Activated CD4-positive, CD25-positive, alpha-beta regulatory T cell treated with anti-CD3 and anti-CD28 coated beads, Interleukin-2, amount 50 U/mL, for 72 hours (primary cell): ENCODE data around the gene ZNF319.
A peak's percentile ranks its signal among the peaks of the same experiment; 100 is the strongest.

Experiments used
- DNase-seq: peaks from one replicate; pipeline ENCODE4 v3.0.0; 2021

ZNF319 gene

DNA sequence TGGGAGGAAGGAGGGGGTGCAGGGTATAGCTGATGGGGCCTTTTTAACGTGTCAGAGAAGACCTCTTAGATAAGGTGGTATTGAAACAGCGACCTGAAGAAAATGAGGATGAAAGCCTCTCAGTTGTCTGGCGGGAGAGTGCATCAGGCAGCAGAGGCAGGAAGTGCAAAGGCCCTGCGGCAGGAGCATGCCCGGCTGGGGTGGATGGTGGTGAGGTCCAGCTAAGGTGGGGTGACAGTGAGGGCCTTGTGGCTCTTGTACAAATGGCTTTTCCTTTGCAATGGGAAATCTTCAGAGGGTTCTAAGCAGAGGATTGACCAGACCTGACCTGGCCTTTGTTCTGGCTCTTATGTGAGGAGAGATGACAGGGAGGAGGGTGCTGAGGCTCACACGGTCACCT, 36.5 kb upstream of the ZNF319 start:
- no peak for DNase-seq

DNA sequence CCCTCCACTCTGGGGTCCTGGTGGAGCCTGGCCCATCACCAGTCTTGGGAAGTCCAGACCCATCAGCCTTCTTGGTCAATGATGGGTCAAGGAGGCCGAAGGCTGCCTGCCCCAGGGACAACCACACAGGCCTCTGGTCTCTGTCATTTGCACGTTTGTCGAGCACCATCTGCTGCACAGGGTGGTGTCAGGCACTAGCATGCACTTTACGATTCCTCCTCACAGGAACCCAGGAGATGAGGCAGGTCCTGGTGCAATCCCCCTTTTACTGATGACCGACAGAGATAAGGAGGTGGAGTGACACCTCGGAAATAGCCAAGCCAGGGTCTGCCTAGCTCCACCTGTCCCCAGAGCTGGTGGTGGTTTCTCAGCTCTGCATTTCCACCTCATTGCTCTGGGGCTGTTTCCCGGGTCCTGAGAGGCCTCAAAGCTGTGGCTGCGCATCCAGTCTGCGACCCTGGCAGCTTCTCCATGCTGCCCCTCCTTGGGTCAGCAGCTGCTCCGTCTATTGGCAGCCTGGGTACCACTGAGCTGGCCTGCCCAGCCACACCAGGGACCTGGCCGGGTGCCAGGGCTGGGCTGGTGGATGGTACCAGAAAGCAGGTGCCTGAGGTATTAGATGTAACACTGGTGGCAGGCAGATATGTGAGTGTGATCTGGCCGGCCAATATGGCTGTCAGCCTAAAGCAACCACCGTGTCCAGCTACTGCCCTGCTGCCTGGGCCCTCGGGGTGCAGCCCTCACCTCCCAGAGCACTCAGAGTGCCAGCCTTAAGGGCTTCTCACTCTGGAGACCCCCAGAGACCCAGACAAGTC, 35.1 kb upstream of the ZNF319 start:
- DNase-seq = no peak

DNA sequence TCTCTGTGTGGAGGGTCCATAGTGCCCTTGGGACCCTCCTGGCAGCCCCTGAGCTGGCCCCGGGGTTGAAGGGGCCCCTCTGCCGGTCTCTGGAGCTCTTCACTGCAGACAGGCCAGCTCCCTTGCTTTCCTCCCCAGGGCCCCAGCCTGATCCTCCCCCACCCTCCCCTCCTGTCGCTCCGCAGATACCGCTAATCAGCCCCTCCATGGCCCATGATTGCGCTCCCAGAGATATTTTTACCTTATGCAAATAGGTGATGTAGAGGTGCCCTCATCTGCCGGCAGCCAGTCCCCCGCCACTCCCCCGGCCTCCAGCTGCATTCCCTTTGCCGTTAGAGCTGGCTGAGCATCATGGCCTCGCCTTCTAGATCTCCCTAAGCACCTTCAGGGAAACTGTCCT, 34.3 kb upstream of the ZNF319 start:
- no peak for DNase-seq

DNA sequence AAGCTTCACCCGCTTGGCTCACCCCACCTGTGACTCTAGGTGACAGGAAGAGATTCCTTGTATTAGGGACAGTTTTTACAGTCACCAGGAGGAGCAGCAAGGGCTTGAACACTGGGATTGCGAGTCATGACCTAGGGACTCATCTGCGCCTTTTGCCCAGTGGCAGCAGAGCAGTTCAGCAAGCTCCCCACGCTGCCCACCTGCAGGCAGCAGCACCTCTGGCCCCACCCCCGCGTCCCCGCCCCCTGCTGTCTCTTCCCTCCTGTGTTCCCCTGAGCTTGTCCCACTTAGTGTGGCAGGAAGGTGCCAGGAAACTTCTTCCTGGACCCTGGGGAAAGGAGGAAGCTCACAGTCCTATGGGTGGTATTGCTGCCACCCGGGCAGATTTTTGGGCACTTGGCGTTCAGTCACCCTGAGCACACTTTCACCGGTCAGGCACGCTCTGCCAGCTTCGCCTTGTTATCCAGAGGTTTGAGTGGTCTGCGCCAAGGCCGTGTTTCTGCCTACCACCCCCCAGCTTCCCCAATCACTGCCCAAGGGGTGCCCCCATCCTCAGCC, 33.7 kb upstream of the ZNF319 start:
- no peak for DNase-seq

DNA sequence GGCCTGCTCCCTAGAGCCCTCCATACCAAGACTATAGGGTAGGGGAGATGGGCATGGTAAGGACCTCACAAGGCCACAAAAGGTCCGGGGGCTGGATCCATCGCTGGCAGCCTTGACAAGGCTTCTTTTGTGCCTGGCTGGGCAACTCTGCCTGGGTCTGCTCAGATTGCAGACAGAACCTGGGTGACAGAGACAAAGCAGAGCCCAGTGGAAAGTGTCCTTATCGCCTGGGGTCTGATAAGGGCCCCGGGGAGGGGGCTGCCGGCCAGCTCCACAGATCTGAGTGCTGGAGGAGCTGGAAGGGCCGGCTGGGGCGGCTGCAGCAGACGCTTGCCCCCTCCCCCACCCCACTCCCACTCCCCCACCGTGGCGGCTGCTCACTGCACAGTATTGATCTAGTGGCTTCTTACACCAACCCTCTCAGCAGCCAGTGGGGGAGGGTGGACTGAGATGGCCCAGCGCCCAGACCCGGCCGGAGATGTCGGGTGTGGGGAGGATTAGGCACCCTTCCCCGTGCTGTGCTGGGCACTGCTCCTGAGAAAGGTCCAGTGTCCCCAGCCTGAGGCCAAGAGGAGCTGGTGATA, 32.3 kb upstream of the ZNF319 start:
- DNase-seq = no peak

DNA sequence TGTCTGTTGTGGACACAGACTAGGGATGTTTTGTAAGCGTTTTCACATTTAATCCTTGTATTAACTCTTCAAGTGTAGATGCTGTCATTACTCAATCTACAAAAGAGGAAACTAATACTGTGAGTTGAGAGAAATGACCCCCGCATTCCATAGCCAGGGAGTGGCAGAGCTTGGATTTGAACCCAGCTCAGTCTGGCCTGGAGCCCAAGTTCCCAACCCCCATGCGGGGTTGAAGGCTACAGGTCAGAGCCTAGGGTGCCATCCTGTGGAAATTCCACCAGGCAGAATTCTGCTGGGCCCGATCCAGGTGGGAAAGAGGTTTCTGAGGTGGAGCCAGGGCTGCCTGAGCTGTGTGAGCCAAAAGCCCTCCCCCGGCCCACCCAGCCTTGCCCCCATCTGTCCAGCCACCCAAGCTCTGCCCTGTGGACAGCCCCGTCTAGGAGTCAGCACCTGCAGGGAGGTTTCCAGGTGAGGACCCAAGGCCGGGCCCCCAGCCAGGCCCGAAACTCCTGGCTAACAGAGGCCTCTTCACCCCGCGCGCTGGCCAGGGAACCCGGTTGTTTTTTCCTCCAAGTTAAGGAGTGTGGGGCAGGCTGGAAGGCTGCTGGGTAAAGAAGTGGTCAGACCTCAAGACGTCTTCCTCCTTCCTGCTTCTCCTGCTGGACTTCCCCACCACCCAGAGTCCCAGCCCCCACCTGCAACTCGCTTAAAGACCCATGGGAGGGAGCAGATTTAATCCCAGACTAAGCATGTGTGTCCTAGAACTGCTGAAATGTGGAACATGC, 30.7 kb upstream of the ZNF319 start:
- no peak for DNase-seq

DNA sequence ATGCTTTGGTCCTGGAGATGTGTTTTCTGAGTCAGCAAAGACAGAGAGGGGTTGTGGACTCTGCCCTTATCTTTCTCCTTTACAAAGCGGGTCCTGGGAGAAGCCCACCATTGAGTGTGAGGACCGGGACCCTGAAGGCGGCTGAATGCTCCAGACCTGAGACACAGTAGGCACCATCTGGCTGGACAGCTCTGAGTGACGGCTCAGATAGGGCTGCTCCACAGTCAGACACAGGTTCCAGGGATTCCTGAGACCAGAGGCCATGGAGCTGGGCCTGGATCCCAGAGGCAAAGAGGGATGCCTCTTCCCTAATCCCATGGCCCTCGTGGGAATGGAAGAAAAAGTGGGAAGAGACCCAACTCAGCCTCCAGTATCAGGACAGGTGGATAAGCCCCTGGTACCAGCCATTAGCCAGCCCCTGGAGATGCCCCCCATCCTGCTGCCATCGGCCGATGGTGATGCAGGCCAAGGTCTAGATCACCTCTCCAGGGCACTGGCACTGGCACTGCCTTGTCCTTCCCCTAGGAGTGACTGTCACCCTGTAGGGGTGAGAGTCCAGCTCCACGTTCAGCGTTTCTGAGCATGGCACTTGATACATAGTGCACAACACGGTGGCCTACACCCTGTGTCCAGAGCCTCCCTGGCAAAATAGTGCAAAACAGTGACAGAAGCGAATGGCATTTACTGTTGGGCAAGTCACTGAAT, 29.8 kb upstream of the ZNF319 start:
- DNase-seq = no peak

DNA sequence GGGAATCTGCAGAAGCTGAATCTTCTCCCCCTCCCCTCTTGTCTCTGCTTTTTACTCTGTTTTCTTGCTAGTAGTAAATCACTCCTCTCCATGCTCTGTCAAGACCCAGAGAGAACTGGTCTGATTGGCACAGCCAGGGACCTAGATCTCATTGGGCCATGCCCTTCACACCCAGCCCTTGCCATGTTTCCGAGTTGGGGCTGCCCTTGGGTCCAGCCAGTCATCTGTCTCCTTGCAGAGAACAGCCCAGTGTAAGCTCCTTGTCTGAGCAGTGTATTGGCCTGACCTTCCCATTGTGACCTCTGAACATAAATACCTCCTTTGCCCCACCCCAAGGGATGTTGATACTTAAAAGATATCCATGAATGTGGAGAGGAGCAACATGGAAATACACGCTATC, 28.9 kb upstream of the ZNF319 start:
- no peak for DNase-seq

DNA sequence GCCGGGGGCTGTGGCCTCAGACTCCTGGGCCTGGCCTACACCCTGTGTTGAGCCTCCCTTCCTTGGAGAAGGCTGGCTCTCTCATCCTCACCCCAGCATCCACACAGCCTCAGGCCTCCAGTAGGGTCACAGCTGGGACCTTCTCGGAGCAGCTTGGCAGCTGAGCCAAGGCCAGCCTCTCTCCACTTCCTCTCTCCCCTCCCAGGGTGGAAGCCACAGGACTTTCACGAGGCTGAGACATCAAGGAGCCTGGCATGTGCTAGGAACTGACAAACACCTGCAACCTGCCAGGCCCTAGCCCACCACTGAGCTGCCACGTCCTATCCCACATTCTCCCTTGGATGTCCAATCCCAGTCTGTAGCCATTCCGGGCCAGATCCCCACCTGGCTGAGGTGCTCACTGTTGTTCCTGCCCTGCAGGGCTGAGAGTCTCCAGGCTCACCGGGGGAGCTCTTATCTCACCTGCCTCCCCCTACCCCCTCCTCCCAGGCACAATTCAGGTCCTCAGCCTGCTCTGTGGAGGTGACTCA, 28.1 kb upstream of the ZNF319 start:
- no peak for DNase-seq

DNA sequence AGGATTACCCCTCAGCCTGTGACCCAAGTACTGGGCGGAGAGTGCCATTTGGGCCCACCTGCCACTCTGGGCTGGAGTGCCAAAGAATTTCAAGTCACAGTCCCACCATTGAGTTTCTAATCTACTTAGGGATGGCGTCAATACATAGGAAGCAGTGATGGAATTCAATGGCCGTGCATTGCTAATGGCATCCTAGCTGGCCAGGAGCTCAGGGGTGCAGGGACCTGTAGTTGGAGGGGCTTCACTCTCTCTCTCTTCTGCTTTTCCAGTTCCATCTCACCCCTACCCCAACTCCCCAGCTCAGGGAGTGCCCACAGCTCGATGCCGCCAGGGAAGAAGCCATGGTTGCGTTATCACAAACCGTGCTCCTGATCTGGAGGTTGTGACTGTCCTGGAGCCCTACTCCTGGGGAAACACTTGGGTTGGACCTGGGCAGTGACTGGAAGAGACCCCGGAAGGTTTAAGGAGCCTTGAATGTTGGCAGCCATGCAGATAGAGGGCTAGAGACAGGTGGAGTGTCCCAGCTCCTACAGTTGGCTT, 27.5 kb upstream of the ZNF319 start:
- no peak for DNase-seq

DNA sequence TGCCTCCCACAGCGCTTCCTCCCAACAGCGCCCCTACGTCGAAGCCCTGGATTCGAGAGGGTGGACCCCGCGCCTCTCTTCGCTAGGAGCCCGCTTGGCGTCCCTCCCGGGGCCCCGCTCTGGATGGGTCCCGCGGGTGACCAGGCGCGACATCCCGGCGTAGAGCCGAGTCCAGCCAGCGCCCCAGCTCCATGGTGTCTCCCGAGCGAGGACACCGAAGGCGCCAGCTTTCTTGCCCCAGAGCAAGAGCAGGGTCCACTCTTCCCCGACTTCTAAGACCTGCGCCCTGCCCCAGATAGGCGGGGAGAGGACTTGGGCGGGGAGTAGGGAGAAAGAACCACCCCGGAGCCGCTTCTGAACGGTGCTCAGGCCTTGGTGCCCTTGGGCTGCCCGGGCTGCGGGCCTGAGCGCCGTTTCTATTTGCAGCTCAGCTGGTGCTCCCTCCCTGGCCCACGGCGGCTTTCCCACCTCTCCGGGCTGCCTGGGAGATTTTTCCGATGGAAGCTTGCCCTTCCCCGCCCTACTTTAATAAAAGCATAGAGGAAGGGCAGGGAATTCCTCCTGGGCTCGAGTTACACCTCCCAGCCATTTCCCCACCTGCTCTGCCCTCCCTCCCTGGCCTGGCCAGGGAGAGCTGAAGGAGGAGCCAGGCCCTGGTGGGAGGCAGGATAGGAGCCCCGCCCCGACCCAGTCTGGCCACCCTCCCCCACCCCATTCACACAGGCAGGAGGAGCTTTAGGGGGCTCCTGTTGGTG, 26.9 kb upstream of the ZNF319 start:
- DNase-seq = no peak

DNA sequence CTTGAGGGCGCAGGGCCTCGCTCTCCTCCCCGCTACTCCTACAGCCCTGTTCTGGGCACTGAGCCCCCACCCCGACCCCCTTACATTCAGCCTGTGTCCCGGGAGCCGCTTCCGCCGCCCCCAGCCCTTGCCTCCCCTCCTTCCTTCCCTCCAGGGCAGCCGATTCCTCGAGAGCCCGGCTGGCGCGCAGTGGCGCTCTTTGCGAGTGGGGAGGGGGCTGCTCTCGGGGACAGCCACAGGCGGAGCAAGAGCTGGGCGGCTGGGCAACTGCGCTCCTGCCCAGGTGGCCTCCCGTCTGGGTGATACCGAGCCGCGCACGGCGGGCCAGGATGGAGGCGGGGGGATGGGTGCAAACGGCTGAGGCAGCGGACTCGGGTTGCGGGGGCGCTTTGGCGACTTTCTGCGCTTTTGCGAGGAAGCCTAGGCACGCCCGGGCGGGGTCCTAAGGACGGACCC, 26.3 kb upstream of the ZNF319 start:
- DNase-seq = no peak

DNA sequence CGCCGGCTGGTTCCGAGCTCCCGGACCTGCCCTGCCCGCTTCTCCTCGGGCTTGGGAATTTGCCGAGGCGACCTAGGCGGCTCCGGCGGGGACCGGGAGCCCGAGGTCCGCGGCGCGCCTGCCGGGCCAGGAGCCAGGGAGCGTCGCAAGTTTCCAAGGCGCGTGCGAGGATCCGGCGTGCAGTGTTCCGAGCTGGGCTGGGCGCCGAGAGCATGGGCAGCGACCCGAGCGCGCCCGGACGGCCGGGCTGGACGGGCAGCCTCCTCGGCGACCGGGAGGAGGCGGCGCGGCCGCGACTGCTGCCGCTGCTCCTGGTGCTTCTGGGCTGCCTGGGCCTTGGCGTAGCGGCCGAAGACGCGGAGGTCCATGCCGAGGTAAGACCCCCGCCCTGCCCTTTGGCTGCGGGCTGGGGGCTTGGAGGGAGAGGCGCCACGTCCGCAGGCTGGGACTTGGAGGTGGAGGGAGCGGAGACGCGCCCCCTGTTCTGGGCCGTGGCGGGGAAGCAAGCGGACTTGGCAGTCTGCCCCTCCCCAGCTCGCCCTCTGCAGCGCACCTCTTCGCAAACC, 25.8 kb upstream of the ZNF319 start:
- DNase-seq = no peak

DNA sequence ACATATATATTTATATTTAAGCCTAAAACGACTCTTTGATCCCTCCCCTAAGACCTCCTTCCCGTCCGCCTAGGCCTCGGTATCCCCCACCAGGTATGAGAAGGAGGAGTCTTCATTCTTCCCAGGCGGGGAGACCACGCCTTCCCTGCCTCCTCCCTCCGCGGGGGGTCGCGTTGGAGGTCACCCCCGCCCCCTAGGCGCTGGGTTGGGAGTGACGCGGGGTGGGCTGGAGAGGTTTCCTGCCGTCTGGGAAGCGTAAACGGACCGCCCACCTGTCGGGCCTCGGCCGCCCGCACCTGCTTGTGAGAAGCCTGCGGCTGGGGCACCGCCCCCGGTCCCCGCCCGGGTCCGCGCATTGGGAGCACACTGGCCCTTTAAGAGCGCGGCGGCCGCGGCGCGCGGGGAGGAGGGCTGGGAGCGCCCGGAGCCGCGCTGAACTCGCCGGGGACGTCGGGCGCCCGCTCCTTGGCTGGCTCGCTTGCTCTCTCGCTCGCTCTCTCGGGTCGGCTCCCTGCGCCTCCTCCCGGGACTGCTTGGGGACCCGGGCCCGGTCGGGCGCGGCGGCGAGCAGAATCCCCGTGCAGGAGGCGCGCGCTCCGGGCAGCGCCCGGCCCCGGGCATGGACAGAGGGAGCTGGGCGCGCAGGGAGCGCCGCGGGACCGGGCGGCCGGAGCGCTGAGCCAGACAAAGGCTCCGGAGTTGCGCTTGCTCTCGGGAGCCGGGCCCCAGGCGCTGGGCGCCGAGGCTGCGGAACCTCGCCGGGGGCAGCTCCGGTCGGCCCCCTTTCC, 25.1 kb upstream of the ZNF319 start, which contains the start of gene MMP15:
TSS of gene MMP15 (plus strand) at position 404 of the 788 bp plus-strand sequence. CDS start 597 bp downstream, outside the sequence.
- DNase-seq = peak; percentile 55

DNA sequence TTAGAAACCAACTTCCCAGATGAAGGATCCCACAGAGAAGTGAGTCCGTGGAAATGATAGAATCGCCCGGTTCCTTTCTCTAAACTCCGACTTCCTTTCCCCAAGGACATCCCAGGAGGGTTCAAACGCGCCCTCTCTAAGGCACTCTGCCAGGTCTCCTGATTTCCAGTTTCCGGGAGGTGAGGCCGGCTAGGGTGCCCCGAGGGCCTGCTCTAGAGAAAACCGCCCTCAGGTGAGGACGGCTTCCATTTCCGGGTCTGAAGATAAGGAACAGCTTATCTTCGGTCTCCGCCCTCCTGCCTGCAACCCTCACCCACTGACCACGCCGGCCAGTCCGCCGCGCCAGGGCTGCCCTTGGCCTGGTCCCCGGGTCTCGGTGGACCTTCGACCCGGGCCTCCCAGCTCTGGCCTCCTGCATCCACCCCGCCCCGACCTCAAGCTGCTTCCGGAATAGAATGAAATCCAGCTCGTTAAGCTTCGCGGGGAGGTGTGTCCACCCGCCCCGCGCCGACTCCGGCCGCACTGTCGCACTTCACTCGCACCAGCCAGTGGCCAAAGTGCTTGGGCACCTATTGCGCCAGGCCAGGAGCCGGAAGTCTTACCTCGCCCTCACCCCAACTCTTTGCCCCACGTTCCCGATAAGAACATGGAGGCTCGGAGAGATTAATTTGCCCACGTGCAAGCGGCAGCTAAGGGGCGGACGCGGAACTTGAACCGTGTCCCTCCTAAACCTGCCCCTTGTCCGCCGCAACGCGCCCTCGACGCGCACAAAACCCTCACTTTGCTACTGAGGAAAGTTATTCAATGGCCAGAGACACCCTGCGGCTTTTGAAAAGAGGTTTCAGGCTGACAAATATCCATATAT, 24.2 kb upstream of the ZNF319 start:
- DNase-seq = peak; percentile 41

DNA sequence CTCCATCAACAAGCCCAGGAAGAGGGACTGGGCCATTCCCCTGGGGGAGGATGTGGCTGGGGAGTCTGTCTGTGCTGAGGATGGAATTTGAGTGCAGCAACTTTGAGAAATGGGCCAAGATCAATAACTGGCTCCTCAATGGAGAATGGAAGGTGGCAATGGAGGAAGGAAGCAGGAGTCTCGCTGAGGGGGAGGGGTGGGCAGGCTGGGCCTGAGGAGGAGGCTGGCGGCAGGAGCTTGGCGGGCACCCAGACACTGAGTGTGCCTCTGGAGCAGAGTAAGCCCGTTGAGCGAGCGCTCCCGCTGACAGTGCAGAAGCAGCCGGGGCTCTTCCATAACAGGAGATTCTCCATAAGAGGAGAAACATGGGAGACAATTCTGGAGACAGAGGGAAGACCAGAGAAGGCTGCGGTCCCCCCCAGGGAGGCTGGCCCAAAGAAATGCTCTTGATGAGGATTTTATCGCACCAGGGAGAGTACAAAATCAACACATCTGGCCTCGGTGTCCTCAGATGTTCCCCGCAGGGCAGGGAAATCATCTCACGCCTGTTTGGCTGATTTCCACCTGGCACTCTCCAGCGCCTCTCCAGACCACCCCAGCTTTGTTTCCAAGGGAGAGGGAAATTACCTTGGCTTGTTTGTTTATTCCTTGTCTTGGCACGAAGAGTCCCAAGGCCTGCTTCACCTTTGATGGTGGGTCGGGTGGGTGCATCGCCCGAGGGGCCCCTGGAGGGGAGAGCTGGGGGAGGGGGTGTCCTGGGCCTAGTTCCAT, 22.3 kb upstream of the ZNF319 start:
- no peak for DNase-seq

DNA sequence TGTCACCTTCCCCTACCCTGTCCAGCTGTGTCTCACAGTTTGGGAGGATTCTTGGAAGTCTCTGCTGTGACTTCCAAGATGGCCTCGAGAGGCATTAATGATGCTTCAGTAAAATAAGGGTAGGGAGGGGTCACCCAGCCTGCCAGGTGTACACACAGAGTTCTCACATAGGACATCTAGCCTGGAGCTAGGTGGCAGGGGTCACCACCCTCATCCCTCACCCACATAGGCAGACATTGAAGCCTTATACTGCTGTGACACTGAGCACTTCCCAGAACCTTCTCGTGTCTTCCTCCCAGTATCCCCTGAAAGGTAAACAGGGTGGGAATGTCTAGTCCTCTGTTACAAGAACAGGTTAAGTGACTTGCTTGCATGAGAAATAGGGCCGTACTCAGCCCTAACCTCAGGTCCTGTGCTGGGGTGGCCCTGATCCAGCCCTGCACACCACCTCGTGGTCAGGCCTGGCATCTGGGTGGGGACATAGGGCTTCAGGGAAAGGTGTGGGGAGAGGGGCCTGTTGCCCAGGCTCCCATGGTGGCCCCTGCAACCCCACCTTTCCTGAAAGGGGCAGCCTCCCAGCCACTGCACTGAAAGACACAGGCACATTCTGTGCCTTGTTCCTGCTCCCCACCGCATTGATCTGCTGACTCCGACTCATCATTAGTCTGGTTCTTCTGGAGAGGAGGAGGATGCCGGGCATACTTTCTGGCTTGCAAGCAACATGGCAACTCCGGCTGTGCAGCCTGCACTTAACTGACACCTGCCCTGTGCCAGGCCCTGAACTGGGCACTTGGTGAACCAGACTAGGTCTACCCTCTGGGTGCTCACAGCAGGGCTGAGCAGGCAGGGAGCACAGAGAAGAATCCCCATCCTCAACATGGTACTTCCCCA, 21.4 kb upstream of the ZNF319 start:
- DNase-seq = no peak
